HG02840 (cell line): ENCODE results near the gene ARRB1.
"Not testable (repeated sequence)": the region's sequence is repeated elsewhere in the genome, so short reads cannot be mapped to it uniquely, and the experiment has no call there.

ENCODE experiments used
- ATAC-seq: cut with Tn5 transposase; IDR thresholded peaks from one replicate; pipeline ENCODE4 v1.9.1; 2021; ENCODE audit warnings: mild to moderate bottlenecking, moderate library complexity, moderate number of reproducible peaks; ENCODE audit not compliant: unreplicated experiment, low FRiP score

The ARRB1 gene

DNA sequence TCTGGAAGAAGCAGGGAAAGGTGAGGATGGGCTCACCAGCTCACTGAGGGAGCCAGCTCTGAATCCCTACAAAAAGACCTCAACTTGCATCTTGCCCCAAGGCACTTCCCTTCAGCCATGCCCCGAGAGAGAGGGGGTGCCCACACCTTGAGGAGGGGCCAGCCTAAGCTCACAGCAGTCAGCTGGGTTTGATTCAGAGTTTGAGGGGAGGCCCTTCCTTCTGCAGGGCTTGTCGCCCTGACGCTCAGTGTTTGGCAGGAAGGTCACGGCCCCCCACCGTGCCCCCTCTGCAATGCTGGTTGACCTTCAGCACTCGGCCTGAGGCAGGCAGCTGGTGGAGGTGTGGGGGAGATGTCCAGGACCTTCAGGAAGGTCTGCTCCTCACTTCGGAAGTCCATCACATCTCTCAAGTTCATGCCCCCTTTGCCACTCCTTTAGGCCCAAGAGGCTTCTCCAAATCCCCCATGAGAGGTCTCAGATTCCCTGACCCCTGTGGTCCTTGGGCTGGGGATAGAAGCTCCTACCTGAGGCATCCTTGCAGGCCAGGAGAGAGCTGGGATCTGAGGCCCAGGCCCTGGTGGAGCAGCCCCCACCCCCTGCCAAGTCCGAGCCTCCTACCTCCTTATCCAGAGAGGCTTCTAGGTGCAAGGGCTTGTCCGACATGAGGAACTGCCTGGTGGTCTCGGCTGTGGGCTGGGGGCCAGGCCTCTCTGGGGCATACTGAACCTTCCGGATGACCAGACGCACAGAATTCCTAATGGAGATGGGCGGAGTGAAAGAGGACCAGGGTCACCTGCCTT lies 73.3 kb downstream of the ARRB1 start:
- no peak for ATAC-seq

DNA sequence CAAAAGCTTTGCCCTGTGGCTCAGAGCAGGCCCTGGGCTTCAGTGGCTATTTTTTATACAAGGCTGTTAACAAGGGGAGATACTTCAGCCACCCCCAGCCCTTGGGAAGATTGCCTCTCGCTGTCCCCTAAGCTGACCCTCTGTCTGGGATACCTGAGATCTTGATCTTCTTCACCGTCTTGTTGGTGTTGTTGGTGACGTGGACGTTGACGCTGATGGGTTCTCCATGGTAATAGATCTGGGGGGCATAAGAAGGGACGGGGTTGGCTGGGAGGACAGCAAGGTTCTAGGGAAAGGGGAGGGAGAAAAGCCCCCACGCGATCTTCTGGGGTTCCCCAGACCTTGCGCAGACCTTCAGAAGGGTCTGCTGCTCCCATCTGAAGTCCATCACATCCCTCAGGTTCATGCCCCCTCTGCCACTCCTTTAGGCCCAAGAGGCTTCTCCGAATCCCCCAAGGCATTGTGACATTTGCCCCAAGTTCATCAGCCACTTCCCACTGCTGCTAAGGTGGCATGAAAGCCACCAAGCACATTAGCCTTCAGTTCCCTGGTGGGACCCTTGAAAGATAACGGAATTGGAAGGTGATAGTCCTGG lies 74.2 kb downstream of the ARRB1 start:
- no peak for ATAC-seq

DNA sequence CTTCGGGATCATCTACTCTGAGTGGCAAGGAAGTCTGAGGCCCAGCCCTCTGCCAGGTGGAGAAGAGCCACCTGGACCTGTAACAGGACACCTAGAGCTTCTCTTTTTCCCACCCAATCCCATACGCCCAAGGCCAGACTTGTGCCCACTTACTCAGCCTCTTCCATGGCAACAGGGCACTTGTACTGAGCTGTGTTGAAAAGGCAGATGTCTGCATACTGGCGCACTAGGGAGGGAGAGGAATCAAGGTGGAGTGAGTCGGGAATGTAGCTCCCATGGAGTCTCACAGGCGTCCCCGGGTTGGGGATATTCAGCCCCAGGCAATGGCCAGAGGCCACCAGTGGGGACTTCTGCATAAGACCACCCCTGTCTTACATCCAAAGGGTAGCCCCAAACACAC lies 74.8 kb downstream of the ARRB1 start:
- no peak for ATAC-seq

DNA sequence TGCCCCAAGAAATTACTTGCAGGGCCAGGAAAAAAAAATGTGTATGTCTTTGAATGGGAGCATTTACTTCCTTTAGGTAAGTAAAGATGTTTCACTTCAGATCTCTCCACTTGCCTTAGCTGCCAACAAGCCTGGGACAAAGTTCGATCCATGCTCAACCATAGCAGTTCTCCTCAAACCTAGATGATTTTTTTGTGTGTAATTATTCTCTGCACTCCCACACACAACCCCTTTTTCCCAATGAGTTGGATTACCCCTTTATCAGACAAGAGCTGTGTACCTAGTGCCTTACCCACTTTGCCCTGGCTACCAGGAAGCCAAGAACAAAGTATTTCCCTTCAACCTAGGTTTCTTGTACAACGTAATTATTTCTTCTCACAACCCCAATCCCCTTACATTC lies 75.3 kb downstream of the ARRB1 start:
- ATAC-seq, result no peak

DNA sequence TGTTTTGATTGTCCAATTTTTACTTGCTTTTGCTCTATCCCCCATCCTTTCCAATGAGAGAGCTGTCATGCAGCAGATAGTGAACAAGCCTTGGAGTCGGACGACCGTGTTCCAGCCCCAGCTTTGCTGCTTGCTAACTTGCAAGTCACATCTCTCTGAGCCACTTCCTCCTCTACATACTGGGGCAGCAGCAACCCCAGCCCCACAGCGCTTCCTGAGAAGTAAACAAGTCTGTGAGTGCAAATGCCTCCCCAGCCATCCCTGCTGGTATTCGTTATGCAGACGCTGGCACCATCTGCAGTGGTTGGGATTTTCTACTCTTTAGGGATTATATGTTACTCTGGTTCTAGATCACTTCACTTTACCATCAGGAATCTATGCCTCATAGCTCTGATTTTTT lies 75.9 kb downstream of the ARRB1 start:
- no peak for ATAC-seq

DNA sequence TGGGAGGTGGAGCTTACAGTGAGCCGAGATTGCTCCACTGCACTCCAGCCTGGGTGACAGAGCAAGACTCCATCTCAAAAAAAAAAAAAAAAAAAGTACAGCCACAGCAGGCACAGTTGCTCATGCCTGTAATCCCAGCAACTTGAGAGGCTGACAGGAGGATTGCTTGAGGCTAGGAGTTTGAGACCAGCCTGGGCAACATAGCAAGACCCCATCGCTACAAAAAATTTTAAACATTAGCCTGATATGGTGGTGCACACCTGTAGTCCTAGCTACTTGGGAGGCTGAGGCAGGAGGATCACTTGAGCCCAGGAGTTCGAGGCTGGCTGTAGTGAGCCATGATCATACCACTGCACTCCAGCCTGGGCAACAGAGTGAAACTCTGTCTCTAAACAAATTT lies 76.7 kb downstream of the ARRB1 start:
- not testable (repeated sequence) for ATAC-seq

DNA sequence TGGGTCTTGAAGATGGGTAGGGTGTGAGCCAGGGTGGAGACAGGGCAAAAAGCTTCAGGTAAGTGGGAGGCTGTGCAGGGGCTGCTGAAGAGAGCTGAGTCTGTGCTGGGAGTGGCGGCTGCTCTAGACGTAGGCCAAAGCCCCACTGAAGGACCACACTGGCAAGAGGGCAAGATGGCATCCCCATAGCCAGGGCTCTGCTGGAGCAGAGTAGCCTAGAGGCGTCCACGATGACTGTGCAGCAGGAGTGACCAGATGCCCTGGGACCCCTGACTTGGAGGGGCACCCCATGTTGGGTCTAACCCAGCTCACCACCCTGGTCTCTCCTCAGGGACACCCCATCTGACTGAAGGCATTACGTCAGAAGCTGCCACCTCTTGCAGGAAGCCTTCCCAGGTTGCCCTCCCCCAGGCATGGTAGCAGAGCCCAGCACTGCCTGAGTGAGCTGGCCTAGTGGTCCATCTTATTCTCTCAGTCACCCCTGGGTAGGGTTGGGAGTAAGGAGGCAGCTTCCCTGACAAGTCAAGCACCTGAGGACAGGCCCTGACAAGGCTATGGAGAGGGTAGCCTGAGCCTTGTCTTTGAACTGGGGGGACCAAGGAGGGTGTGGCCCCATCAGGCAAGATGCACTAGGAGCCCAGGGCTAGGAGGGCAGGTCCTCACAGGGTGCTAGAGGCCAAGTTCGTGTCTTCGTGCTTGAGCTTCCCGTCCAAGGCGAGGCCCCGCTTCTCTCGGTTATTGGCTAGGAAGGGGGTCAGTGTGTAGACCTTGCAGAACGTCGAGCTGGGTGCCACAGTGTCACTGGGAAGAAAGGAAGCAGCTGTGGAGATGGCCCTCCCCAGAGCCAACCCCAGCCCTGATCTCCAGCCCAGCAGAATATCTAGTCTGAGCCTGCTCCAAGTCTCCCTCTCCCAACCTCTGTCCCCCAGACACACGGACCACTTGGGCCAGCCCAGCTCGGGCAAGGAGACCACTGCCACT lies 77.8 kb downstream of the ARRB1 start:
- no peak for ATAC-seq

DNA sequence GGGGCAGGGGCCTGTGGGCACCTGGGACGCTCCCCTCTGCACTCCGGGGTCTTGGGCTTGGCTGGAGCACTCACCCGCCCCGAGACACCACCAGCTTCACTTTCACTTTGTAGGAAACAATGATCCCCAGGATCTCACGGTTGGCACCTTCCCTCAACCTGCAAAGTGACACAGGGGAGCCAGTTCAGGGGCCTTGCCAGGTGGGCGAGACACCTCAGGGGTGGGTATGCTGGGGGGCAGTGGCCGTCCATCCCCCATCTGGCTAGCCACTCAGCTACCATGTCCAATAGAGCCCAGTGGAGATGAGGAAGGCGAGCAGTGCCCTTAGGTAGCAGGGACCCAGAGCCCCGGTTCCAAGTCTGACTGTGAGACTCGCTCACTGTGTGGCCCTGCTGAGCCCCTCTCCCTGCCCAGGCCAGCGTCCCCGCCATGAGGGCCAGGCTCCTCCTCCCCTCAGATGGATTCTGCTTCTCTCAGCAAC lies 78.6 kb downstream of the ARRB1 start:
- no peak for ATAC-seq

DNA sequence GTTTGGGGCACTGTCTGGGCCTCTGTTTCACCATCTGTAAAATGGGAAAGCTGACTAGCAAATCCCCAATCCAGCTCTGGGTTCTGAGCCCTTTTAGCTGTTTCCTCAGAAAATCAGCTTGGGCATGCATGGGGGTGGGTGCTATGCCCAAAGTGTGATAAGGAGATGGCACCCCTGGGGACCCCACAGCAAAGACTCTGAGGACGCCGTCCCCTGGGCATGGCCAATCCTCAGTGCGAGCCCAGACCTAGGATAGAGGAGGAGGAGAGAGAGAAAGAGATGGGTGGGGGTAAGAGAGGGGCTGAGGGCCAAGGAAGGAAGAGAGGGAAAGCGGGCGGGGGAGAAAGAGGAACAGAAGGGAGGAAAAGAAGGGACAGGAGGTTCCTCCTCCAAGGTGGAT lies 79.1 kb downstream of the ARRB1 start:
- ATAC-seq, result no peak

DNA sequence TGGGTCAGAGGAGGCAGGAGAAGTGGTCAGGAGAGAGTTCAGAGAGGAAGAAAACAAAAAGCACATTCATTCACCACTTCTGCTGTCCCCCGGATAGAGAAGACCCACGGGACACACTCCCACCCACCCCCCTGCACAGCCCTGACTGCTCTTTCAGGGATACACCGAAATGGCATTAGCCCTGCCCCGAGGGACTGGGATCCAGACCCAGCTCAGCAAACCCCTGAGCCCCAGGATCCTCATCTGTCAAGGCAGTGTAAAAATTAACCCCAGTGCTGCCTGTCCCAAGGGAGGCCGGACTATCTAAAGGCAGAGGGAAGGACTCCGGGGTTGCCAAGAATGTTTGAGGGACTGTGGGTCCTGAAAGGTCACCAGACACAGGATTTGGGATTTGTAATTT lies 79.7 kb downstream of the ARRB1 start:
- no peak for ATAC-seq

DNA sequence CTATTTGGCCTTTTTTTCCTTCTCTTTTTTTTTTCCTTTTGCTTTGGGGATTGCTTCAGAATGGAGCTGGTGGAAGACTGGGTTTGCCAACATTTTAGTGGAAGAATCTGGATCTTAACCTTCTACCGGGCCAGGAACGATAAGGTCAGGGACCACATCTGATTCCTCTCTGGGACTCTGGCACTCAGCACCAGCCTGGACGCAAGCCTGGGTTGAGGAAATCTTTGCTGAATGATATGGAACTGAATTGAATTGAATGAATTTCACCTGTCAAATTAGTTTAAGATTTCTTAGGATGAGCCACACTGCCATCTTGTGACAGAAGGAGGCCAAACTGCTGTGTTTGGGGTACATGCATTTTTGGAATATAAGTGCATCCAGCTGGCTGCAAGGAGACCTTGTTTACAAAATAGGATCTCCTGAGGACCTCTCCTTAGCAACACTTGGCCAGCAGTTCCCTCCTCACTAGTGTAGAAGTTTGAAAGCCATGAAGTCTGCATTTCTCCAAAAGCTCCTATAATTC lies 80.5 kb downstream of the ARRB1 start:
- no peak for ATAC-seq

DNA sequence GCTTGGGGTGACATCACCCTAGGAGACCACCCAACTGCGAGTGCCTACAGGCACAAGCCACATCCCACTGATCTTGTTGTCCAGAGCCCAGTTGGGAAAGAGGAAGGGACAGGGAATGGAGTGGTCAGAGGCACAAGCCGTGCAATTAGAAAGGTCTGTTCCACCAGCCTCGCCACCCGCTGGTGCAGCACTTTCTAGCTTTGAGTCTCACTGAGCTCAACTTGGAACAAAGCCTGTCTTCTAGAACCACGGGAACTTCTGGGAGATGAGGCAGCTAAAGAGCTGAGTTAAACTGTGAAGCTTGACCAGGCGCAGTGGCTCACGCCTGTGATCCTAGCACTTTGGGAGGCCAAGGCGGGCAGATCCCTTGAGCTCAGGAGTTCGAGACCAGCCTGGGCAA lies 81.6 kb downstream of the ARRB1 start:
- ATAC-seq, result no peak

DNA sequence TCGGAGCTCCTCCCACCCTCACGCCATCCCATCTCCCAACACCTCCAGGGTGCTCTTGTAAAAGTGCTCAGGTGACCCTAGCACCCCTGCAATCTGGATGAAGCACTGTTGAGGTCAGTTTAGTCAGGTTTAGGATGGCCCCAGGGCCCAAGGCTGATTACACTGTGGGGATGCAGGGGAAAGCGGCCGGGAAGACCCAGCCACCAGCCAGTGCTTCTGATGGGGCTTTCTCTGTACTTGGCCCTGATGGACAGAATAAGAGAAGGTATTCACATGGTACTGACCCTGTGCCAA lies 82.1 kb downstream of the ARRB1 start:
- no peak for ATAC-seq

DNA sequence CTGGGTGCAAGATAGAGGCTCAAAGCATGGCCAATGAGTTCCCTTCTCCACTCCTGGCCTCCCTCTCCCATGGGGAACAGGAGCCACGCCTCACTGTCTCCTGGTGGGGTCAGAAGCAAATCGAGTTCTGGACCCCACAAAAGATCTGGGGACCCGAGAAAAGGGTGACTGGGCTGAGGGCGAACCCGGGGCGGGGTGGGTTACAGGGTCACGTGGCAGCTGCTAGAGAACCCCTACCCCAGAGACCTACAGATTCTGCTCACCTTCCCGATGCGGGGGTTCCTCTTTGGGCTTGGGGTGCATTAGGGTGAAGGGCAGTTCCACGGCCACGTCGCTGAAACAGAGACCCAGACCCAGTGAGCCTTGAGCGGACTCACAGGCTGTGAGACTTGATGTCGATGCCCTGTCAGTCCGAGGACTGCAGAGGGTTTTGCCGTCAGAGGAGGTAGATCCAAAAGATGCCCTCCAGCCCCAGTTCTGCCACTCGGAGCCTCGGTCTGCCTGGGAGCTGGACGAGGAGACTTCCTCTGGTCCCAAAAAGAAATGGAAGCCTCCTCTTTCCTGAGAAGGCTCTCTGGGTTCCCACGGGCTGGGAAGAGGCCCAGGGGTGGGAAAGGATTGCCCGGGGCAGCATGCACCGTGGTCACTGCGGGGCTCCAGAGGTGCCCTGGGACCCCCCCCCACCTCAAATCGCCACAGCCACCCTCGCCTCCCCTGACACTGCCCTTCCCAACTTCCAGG lies 82.7 kb downstream of the ARRB1 start:
- ATAC-seq, result no peak

DNA sequence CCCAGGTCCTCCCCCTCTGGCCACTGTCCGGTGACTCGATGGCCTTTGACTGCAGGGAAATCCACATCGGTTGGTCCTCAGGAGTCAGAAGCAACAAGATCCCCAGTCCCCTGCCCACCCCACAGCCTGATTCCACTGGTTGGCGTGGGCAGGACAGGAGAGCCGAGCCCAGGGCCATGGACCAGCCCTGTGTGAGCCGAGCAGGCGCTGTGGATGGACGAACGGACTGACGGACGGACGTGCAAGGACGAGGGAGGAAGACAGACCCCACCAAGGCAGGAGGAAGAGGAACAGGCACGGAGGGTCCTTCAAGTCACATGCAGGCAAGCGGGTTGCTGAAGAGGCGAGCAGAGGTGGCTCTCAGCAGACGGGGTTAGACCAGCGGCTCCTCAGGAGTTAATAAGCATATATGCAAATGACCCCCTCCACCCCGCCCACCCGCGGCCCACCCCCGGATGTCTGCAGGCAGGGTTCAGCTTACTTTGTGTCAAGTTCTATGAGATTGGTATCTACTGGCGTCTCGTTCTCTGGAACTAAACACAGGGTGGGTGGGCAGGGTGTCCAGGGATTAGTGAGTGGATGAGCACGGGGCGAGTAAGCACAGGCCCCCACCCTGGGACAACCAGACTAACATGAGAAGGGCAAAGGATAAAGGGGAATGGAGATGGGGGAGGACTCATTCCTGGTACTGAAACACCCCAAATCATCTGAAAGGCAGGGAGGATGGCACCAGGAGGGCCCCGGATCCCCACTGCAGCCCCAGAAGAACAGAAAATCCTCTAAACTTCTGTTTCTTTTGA lies 84.1 kb downstream of the ARRB1 start:
- no peak for ATAC-seq

DNA sequence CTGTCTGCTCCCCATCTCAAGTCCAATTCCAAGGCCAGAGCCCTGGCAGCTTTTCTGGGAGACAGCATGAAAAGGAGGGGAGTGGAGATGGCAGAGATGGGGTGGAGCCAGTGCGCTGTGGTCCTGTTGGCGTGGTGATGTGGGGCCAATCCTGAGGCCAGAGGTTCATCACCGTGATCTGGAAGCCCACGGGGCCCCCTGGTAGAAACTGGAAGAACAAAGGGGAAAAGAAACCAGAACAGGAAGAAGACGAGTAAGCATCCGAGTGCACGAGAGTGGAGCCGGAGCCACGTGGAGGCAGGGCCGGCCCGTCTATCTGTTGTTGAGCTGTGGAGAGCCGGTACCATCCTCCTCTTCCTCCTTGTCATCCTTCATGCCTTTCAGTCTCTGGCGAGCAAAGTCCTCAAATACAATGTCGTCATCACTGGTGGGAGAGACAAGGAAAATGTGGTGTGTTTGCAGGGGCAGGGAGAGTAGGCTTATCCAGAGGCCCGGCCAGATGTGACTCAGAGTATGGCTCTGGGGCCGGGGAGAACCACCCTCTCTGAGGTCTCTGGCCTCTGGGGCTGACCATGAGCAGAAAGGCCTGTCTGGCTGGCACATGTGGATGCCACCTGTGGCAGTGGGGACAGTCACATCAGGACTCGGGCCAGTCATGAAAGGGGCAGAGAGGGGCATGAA lies 85.5 kb downstream of the ARRB1 start:
- no peak for ATAC-seq

DNA sequence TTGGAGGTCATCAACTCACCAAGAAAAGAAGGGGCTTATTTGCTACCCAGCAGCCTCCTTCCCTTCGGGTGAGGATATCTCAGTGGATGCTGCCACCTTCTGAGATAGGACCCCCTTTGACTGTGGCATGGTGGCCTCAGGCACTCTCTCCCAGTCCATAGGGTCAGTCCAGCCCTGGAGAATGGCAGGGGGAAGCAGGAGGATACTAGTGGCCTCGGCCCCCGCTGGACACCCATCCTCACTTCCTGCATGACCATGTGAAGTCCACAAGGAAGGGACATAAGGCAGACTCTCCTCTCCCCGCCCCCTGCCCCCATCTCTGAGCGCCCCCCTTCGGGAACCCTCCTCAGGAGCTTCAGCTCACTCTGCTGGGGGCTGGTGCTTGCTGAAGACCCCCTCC lies 86.5 kb downstream of the ARRB1 start:
- ATAC-seq, result no peak

DNA sequence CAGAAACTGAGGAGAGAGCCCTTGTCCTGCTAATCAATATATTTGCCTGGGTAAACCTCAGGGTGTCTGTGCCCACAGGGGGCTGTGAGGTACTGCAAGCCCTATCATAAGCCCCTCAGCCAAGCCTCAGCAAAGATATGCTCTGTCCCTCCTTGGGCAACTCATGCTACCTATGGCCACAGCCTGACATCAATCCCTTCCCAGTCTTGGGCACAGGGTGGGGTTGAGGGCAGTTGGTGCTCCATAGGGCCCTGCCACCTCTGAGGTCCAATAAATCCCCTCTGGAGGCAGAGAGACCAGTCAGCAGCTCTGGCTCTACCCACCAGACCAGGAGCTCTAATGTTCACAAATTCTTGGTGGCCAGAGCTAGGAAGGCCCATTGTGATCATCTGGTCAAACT lies 87.1 kb downstream of the ARRB1 start:
- ATAC-seq, result no peak

DNA sequence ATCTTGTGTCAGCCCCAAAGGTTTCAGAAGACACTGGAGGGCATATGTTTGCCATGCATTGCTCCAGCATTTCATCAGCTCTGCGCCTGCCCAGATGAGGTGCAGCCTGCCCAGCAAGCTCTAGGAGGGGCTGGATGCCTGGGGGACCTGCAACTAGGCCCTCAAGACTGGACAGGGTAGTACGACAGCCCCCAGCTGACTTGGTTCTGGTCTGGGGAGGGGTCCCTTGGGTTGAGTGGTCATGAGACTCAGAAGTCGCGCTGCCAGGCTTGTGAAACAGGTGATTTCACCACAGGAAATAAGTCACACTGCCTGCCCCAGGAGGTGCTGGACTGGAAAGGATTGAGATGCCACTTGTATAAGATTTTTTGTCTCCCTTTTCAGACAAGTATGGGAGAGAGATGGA lies 87.5 kb downstream of the ARRB1 start:
- ATAC-seq, result no peak
